Stimulated activated CD8-positive, alpha-beta memory T cell treated with anti-CD3 and anti-CD28 coated beads, Interleukin-2, amount 100 ng/mL, for 48 hours (primary cell): ENCODE measurements around the gene DHRS13.
A peak's percentile ranks its signal among the peaks of the same experiment; 100 is the strongest.

Experiments used
- DNase-seq, 2 donors: peaks; one replicate each; pipeline ENCODE4 v3.0.0-alpha.2; 2020; ENCODE audit warnings: low read depth in 2 of 2

DHRS13 gene

DNA sequence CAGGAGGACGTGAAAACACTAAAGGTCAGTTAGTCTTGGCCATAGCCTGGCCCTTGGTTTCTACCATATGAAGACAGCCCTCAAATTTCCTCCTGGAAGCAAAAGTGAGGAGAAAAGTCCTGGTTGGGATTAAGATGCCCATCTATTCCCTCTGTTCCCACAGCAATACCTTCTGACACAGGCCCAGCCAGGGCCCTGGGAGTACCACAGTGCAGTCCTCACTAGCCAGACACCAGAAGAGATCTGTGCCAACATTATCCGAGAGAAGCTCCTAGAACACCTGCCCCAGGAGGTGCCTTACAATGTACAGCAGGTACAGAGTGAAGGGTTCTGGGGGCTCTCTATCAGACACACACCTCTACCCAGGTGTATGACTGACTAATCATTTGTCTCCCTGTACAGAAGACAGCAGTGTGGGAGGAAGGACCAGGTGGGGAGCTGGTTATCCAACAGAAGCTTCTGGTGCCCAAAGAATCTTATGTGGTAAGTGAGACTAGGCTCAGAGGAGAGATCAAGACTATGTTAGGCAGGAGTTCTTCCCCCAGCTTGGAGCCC is 44.0 kb downstream of the DHRS13 start:
- no peak for DNase-seq

DNA sequence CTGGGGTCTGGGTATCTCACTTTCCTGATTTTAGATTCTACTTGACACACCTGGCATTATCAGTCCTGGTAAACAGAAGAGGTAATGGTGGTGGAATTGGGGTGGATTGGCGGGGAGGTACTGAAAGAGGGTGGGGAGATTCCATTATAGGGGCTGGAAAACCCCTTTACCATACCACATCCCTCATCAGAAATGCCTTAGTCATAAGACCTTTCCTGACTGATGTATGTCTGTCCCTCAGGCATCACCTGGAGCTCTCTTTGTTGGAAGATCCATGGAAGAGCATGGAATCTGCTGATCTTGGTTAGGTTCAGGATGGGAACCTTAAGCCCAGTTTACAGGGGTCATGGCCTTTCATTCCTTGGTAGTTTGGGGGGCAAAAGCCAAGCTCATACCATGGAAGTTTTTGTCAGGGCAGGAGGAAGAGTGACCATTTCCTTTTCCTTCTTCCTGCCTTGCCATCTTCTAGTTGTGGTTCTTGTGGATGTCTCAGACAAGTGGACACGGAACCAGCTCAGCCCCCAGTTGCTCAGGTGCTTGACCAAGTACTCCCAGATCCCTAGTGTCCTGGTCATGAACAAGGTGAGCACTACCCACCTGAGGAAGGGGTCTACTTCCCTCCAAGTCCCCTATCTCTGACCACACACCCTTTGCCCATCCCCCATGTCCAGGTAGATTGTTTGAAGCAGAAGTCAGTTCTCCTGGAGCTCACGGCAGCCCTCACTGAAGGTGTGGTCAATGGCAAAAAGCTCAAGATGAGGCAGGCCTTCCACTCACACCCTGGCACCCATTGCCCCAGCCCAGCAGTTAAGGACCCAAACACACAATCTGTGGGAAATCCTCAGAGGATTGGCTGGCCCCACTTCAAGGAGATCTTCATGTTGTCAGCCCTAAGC is 44.7 kb downstream of the DHRS13 start:
- no peak for DNase-seq

DNA sequence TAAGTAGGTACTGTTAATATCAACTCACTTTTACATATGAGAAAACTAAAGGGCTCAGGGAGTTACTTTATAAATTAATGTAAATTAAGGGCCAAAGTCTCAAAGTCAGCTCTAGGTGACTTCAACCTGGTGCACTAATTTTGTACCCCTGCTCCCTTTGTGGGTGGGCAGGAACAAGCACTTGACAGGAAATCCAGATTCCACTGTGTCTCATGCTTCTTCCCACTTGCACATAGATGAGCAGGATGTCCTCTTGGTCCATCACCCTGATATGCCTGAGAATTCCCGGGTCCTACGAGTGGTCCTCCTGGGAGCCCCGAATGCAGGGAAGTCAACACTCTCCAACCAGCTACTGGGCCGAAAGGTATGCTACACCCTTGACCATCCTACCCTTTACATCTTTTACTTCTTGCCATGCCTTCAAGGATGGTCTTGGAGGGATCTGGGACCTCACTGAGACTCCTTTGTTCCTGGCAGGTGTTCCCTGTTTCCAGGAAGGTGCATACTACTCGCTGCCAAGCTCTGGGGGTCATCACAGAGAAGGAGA is 46.8 kb downstream of the DHRS13 start:
- no peak for DNase-seq

DNA sequence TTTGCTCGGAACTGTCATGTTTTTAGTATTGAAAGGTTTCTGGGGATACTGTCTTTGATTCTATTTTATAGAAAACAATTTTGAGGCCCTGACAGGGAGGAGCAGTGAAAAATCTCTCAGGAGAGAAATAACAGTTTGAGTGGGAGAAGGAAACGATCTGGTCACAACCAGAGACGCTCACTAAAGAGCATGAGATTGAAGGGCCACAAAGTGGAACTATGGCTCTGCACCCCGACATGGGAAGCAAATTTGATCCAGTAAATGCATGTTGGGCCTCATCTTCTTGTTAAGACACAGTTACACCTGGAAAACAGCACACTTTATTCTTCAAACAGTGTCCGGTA is 47.6 kb downstream of the DHRS13 start:
- no peak for DNase-seq

DNA sequence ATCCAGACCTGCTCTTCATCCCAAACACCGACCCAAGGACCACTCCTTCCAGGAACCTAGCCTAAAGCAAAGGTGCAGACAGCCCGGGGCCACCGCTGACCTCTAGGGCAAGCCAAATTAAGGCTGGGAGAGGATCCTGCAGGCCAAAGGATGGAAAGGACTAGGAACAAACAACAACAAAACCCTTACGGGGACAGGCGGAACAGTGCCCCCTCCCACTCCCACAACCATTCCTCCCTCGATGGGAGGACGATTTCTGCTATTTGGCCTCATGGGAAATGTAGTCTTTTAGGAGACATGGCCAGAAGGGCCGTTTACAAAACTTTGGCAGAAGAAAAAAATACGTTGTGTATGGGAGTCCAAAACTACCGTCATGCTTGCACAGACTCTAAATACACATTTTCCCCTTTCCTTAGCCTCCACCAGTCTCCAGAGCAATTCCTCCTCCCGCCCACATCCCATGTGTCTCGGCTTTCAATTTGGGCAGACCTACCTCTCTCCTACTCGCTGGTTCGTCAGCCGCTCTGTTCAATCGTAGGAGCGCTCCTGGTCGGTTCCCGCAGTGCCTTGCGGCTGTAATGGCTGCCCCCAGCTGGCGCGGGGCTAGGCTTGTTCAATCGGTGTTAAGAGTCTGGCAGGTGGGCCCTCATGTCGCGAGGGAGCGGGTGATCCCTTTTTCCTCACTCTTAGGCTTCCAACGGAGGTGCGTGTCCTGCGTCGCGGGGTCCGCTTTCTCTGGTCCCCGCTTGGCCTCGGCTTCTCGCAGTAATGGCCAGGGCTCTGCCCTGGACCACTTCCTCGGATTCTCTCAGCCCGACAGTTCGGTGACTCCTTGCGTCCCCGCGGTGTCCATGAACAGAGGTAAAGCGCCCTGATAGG is 48.2 kb downstream of the DHRS13 start, which contains the start of gene ERAL1:
Gene ERAL1 (plus strand): TSS at position 560 of the 879 bp plus-strand sequence. CDS start 19 bp downstream, at position 579.
- DNase-seq, result peak; percentile 69 to 73

DNA sequence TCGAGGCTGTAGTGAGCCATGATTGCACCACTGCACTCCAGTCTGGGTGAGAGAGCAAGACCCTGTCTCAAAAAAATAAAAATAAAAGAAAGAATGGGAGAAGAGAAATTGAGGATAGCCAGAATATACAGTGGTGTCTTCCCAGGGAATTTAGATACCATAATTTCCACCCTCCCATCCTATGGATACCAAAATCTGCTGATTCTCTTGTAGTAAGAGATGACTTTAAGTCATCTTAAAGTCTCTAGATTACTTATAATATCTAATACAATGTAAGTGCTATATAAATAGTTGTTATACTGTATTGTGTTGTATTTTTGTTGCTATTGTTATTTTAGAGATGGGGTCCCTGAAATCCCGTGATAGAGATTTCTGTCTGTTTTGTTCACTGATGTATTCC is 49.6 kb downstream of the DHRS13 start:
- DNase-seq, result no peak

DNA sequence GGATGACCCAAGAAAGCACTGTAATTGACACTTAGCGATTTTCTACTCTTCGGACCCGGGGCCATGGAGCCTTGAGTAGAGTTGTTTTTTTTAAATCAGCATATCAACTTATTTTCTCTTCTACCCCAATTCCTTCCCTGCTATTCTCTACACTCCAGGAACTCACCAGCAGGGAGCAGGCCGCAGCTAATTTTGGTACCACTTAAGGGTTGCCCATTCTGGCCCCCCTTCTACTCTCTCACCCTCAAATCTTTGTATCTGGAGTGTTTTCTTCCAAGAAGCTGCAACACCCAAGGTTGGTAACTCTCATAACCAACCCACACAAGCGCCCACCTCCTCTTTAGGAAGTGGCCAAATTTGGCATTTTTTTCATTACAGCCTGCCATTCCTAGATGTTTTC is 53.6 kb downstream of the DHRS13 start:
- no peak for DNase-seq

DNA sequence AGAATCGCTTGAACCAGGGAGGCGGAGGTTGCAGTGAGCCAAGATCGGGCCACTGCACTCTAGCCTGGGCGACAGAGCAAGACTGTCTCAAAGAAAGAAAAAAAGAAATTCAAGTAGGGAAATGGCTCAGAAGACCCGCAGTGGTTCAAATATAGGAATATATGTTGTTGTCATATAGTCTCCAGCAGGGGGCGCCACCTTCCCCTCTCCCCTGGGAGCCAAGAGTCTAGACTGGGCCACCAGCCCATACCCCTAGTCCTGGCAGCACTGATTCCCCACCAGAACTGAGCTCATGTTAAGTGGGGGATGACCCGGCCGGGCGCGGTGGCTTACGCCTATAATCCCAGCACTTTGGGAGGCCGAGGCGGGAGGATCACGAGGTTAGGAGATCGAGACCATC is 54.2 kb downstream of the DHRS13 start:
- peak; percentile 52 to 57 for DNase-seq
